Activated T-helper 1 cell treated with Interleukin-2 at 50 U/mL for 16 hours (primary cell): Measurements from ENCODE around the gene CD300LB.
"Not testable (repeated sequence)": the region's sequence is repeated elsewhere in the genome, so short reads cannot be mapped to it uniquely, and the experiment has no call there.

ENCODE experiments used
- DNase-seq: peaks from one replicate; pipeline ENCODE4 v3.0.0-alpha.2; 2020; ENCODE audit warnings: low read depth

The CD300LB gene

GRCh38 chr17:74525781-74526288, 5.4 kb downstream of the CD300LB start:
- no peak for DNase-seq

GRCh38 chr17:74525465-74525725, 5.9 kb downstream of the CD300LB start:
- no peak for DNase-seq

GRCh38 chr17:74524653-74525464, 6.4 kb downstream of the CD300LB start:
- no peak for DNase-seq

- no peak for DNase-seq
Measured at GRCh38 chr17:74523308-74523707, 8.0 kb downstream of the CD300LB start.

- no peak for DNase-seq
Measured at GRCh38 chr17:74522381-74523105, 8.7 kb downstream of the CD300LB start.

- DNase-seq: no peak
Measured at GRCh38 chr17:74521701-74522201, 9.5 kb downstream of the CD300LB start.

GRCh38 chr17:74520790-74521480, 10.3 kb downstream of the CD300LB start:
- no peak for DNase-seq

GRCh38 chr17:74520016-74520434, 11.2 kb downstream of the CD300LB start:
- no peak for DNase-seq

GRCh38 chr17:74518413-74518981, 12.8 kb downstream of the CD300LB start:
- not testable (repeated sequence) for DNase-seq

- no peak for DNase-seq
Measured at GRCh38 chr17:74516561-74517328, 14.5 kb downstream of the CD300LB start.

GRCh38 chr17:74515941-74516340, 15.3 kb downstream of the CD300LB start:
- DNase-seq: no peak

GRCh38 chr17:74514632-74515334, 16.5 kb downstream of the CD300LB start:
- no peak for DNase-seq

- no peak for DNase-seq
Measured at GRCh38 chr17:74513987-74514631, 17.2 kb downstream of the CD300LB start.

GRCh38 chr17:74512624-74513091, 18.6 kb downstream of the CD300LB start:
- DNase-seq: no peak

GRCh38 chr17:74512036-74512435, 19.2 kb downstream of the CD300LB start:
- DNase-seq: no peak

GRCh38 chr17:74508156-74508555, 23.1 kb downstream of the CD300LB start:
- DNase-seq: no peak

GRCh38 chr17:74503949-74504348, 27.3 kb downstream of the CD300LB start:
- not testable (repeated sequence) for DNase-seq

- DNase-seq: no peak
Measured at GRCh38 chr17:74502861-74503260, 28.4 kb downstream of the CD300LB start.

- DNase-seq: no peak
Measured at GRCh38 chr17:74499992-74500391, 31.3 kb downstream of the CD300LB start.

GRCh38 chr17:74497471-74497870, 33.8 kb downstream of the CD300LB start:
- DNase-seq: no peak
